Measurements from ENCODE around the gene SYP. TPM values are rescaled to one million over a fixed set of nuclear protein-coding genes. Genes with fewer than 3 reads are reported as not detected.
"Not testable (repeated sequence)": the region's sequence is repeated elsewhere in the genome, so short reads cannot be mapped to it uniquely, and the experiment has no call there.

Gene SYP
- total RNA-seq, 2 donors from 2014 or later: 0.84 to 1.7 TPM

- Mint-ChIP-seq H3K9me3 (no peaks in the 10 kb centered on the region), H3K27ac (no peak overlapping the region), H3K4me1 (ENCODE audit: low read depth in 2 of 2) (no peaks in the 10 kb centered on the region), H3K27me3 (no peaks in the 10 kb centered on the region), H3K4me3 (no peak overlapping the region), H3K36me3 (no peaks in the 10 kb centered on the region)
- DNase-seq (ENCODE audit: low spot score) (no peak), ATAC-seq (no peak)
Measured at GRCh38 chrX:49147282-49147681, 52.7 kb downstream of the SYP start.

- not testable (repeated sequence) for H3K36me3 Mint-ChIP-seq; DNase-seq (ENCODE audit: low spot score); H3K4me3 Mint-ChIP-seq; H3K27ac Mint-ChIP-seq; H3K4me1 Mint-ChIP-seq (ENCODE audit: low read depth in 2 of 2); H3K27me3 Mint-ChIP-seq; ATAC-seq
- peaks cover 11% of the 10 kb centered on the region for H3K9me3 Mint-ChIP-seq
Measured at GRCh38 chrX:49143154-49143553, 56.8 kb downstream of the SYP start.

- not testable (repeated sequence) for H3K27me3 Mint-ChIP-seq; H3K4me1 Mint-ChIP-seq (ENCODE audit: low read depth in 2 of 2); H3K27ac Mint-ChIP-seq; DNase-seq (ENCODE audit: low spot score); H3K36me3 Mint-ChIP-seq; H3K4me3 Mint-ChIP-seq; ATAC-seq
- peaks cover 11% of the 10 kb centered on the region for H3K9me3 Mint-ChIP-seq
Measured at GRCh38 chrX:49142264-49142663, 57.7 kb downstream of the SYP start.

- DNase-seq (ENCODE audit: low spot score): no peak
- H3K36me3 Mint-ChIP-seq: peaks cover 5% of the 10 kb centered on the region
- no peaks in the 10 kb centered on the region for H3K4me1 Mint-ChIP-seq (ENCODE audit: low read depth in 2 of 2)
- H3K4me3 Mint-ChIP-seq: no peak overlapping the region
- ATAC-seq: no peak
- H3K9me3 Mint-ChIP-seq: peaks cover 11% of the 10 kb centered on the region
- H3K27ac Mint-ChIP-seq: no peak overlapping the region
- no peaks in the 10 kb centered on the region for H3K27me3 Mint-ChIP-seq
Measured at GRCh38 chrX:49139713-49140112, 60.3 kb downstream of the SYP start.

Other genes with a start within 250 kb of the SYP start
- gene OTUD5, start 242.6 kb downstream of the SYP start, total RNA-seq: 10 to 100 TPM; 75.8 to 79.9 TPM
- 1 to 10 TPM; 3.3 to 6.2 TPM for gene KCND1, start 228.3 kb downstream of the SYP start, total RNA-seq
- gene GRIPAP1, start 197.9 kb downstream of the SYP start, total RNA-seq: 100 to 1,000 TPM in 1 of 2 donors, 10 to 100 TPM in 1; 97.8 to 143 TPM
- gene TFE3, start 156.8 kb downstream of the SYP start, total RNA-seq: 10 to 100 TPM; 38.6 to 45.6 TPM
- 1 to 10 TPM; 5.3 to 9.0 TPM for gene CCDC120, start 141.2 kb downstream of the SYP start, total RNA-seq
- gene PRAF2, start 126.2 kb downstream of the SYP start, total RNA-seq: 10 to 100 TPM; 16.4 to 19.5 TPM
- gene WDR45, start 120.3 kb downstream of the SYP start, total RNA-seq: 10 to 100 TPM; 48.1 to 62.3 TPM
- gene GPKOW, start 76.5 kb downstream of the SYP start, total RNA-seq: 10 to 100 TPM; 19.1 to 27.7 TPM
- 1 to 10 TPM; 1.2 to 1.3 TPM for gene MAGIX, start 37.4 kb downstream of the SYP start, total RNA-seq
- 10 to 100 TPM; 50.6 to 54.0 TPM for gene PLP2, start 28.3 kb downstream of the SYP start, total RNA-seq
- 10 to 100 TPM; 13.1 to 16.0 TPM for gene PRICKLE3, start 13.8 kb downstream of the SYP start, total RNA-seq
- under 1 TPM in 1 of 2 donors, not detected in 1; 0.14 TPM for gene CACNA1F, start 33.1 kb upstream of the SYP start, total RNA-seq
- gene CCDC22, start 35.3 kb upstream of the SYP start, total RNA-seq: 10 to 100 TPM; 25.6 to 25.7 TPM
- gene FOXP3, start 64.5 kb upstream of the SYP start, total RNA-seq: under 1 TPM; 0.55 to 0.78 TPM
- 1 to 10 TPM; 3.4 to 3.8 TPM for gene PPP1R3F, start 69.6 kb upstream of the SYP start, total RNA-seq
- gene GAGE10, start 103.5 kb upstream of the SYP start, total RNA-seq: not detected
- not detected for gene GAGE12J, start 121.8 kb upstream of the SYP start, total RNA-seq
- not detected for gene GAGE13, start 131.4 kb upstream of the SYP start, total RNA-seq